NCI-H2107 (cell line): ENCODE measurements around the gene ZFP82.

Experiments used
- DNase-seq: peaks from one replicate; lab custom pipeline; 2025; lab: John Stamatoyannopoulos, UW

The ZFP82 gene

DNA sequence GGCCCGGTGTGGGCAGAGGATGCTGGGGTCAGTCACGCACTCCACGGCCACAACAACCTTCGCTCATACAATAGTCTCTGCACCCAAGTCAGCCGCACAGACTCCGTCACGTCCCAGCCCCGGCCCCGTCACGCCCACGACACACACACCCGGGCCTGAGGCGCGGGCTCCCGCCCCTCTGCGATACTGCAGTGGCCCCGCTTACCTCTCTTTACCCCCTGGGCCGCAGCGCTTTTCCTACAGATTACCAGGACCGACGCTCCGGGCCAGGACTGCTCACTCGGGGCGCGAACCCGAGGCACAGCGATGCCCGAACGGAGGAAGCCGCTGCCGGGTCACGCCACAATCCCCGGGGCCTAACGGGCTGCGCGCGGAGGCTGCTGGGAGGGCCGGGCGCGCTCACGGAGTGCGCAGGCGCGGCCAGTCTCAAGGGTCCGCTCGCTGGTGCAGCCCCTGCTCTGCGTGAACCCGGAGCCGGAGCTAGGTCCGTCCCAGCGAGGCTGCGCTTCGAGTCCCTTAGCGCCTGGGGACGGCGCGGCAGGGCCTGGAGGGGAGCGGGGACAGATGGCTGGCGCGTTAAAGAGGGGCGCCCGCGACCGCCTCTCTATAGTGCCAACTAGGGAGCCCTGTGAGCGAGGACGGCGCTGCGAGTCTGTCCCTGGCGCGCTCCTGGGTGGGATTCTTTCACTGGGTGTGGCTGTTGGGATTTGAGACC lies at the start of gene ZFP82:
Gene ZFP82, minus strand, starts transcription at position 358 of the 715 bp plus-strand sequence. CDS start 8,855 bp downstream, outside the sequence.
- peak; percentile 72 for DNase-seq

DNA sequence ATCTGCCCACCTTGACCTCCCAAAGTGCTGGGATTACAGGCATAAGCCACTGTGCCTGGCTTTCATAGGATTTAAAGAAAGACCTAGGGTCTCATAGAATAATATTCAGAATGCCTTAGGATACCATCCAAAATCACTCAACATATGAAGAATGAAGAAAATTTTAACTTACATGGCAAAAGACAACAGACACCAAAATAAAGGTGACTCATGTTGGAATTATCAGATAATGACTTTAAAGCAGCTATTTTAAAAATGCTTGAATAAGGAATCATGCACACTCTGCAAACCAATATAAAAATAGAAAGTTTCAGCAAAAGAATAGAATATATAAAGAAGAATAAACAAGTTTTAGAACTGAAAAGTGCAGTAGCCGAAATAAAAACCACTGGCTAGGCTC lies 41.6 kb upstream of the ZFP82 start:
- no peak for DNase-seq

DNA sequence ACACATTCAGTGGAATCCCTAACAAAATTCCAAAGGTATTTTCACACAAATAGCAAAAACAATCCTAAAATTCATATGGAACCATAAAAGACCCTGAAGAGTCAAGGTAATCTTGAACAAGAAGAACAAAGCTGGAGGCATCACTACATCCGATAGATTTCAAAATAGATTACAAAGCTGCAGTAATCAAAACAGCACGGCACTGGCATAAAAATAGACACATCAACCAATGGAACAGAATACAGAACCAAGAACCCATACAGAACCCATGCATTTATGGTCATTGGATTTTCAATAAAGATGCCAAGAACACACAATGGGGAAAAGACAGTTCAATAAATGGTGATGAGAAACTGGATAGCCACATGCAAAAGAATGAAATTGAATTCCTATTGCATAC lies 38.4 kb upstream of the ZFP82 start:
- DNase-seq = no peak

DNA sequence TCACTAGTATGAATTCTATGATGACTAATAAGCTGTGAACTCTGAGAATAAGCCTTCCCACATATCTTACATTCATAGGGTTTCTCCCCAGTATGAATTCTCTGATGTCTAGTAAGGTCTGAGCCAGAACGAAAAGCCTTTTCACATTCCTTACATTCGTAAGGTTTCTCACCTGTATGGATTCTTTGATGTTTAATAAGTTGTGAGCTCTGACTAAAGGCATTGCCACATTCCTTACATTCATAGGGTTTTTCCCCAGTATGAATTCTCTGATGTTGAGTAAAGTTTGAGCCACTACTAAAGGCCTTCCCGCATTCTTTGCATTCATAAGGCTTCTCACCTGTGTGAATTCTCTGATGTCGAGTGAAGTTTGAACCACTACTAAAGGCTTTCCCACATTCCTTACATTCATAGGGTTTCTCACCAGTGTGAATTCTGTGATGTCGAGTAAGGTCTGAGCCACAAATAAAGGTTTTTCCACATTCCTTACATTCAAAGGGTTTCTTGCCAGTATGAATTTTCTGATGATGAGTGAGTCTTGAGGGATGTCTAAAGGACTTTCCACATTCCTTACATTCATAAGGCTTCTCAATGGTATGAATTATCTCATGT lies 30.7 kb upstream of the ZFP82 start:
- DNase-seq = no peak

DNA sequence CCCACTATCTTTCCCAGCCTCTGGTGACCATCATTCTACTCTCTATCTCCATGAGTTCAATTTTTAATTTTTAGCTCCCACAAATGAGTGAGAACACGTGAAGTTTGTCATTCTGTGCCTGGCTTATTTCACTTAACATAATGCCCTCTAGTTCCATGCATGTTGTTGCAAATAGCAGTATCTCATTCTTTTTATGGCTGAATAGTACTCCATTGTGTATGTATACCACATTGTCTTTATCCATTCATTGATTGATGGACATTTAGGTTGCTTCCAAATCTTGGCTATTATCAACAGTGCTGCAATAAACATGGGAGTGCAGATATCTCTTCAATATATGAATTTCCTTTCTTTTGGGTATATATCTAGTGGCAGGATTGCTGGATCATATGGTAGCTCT lies 22.9 kb upstream of the ZFP82 start:
- DNase-seq = no peak

DNA sequence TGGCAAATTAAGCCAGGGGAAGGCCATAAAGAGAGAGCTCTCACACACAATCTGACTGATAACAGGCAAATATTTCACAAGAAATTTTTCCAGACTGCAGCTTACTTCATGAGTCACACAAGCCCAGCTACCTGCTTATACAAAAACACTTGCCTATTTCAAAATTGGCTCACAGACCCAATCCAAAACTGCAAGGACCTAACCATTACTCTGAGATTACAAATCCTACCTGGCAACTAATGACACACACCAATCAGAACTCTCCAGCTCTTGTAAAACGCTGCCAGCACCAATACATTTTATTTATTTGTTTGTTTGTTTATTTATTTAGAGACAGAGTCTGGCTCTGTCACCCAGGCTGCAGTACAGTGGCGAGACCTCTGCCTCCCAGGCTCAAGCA lies 18.1 kb upstream of the ZFP82 start:
- DNase-seq = no peak

DNA sequence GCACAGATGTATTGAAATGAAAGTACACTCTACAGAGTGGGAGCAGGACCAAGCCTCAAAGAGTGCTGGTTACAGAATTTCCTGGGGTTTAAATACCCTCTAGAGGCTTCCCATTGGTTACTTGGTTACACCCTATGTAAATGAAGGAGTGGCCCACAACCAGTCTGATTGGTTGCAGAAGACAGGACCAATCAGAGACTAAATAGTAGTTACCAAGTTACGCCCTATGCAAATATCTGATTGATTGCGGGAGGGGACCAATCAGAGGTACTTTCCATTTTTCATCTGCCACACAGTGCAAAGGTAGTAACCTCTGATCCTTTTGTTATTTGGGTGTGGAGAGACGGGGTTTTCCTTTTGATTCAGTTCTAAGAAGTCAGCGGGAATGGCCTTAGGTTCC lies 5.5 kb upstream of the ZFP82 start:
- no peak for DNase-seq

DNA sequence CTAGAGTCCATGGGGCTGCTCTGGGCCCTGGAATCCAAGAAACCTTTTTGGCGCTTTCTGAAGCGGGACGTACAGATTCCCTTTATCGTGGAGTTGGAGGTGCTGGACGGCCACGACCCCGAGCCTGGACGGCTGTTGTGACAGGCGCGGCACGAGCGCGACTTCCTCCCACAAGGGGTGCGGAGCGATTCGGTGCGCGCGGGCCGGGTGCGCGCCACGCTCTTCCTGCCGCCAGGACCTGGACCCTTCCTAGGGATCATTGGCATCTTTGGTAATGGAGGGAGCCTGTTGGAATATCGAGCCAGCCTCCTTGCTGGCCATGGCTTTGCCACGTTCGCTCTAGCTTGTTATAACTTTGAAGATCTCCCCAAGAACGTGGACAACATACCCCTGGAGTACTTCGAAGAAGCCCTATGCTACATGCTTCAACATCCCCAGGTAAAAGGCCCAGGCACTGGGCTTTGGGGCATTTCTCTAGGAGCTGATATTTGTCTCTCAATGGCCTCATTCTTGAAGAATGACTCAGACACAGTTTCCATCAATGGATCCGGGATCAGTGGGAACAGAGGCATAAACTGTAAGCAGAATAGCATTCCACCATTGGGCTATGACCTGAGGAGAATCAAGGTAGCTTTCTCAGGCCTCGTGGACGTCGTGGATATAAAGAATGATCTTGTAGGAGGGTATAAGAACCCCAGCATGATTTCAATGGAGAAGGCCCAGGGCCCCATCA lies 3.5 kb upstream of the ZFP82 start:
- DNase-seq = no peak

DNA sequence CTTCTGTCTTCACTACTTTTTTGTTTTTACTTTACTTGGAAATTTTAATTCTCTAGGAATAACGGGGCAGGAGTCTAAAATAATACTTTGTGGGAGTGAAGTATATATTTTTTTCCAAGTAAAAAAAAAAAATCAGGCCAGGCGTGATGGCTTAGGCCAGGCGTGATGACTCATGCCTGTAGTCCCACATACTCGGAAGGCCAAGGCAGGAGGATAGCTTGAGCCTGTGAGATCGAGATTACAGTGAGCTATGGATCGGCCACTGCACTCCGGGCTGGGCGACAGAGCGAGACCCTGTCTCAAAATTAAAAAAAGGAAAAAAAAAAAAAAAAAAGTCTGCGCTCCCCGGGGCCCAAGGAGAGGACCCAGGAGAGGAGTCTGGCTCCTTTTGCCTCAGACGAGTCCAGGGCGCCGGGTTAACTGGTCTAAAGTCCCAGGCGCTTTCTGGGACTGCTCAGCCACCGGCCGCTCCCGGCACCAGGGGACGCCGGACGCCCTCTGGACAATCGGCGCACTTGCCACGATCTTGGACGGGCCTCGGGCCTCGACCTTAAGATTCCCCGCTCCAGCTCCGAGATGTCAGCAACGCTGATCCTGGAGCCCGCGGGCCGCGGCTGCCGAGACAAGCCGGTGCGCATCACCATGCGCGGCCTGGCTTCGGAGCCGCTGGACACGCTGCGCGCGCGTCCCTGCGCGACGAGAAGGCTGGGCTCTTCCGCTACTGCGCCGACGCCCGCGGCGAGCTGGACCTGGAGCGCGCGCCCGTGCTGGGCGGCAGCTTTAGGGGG lies 2.7 kb upstream of the ZFP82 start:
- no peak for DNase-seq

DNA sequence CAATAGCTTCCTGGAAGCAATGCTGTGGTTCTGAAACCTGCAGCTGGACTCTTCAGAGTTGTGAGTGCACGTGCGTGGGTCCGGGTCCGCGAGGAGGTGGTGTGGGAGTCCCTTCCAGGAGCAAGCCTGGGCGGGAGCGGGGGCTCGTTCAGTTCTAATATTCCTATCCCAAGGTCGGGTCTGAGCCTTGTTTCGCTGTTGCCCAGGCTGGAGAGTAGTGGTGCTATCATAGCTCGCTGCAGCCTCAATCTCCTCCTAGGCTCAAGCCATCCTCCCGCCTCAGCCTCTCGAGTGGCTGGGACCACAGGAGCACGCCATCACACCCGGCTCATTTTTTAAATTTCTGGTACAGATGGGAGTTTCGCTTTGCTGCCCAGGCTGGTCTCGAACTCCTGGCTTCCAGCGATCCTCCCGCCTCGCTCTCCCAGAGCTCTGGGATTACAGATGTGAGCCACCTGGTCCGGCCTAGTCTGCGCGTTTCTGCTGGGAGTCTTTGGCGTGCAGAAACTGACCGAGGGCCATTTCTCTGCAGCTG lies 625 bp downstream of the ZFP82 start:
- DNase-seq = no peak

DNA sequence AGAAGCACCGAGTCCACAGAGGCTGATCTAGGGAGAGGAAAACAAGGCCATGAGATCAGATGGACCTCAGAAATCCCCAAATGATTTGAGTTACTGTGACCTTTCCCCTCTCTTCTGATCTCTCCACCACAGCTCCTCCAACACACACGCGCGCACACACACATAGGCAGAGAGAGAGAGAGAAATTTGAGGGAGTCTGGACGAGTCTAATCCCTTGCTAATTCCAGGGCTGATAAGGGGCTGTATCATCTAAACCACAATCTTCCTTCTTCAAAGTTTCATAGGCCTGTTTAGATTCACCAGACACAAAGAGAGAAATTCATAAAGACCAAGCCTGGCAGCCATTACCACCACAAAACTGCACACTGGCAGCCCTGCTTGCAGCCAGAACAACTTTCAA lies 8.6 kb downstream of the ZFP82 start:
- no peak for DNase-seq

DNA sequence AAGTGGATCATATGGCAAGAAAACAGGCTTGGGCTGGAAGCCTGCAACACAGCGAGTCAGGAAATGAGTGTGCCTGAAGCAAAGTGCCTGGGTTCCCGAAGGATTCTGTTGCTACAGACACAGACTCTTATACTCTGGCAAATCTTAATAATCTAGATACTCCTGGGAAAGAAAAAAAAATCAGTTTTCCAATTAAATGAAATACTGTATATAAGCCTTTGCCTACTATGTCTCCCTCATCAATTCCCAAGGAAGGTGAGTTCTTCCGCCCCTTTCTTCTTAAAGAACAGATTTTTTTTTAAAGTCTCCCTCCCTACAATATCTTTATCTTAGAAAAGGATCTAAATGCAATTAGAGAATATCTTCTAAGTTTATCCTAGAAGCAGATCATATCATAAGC lies 10.3 kb downstream of the ZFP82 start:
- DNase-seq = no peak

DNA sequence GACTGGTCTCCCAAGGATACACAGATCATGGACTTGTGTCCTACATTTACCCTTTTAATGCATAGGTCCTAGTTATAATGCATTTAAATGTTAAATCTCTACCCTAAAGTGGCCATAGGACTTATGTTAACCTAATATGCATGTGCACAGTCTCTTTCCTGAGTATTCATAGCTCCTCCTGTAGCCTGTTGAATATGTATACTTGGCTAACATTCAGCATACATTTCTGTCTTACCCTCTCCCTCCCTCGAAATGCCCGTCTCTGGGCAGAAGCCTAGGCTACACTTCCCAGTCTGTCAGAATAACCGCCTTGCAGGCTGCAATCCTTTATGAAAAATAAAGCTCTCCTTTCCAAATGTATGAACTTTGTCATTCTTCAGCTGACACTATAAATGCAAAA lies 13.9 kb downstream of the ZFP82 start:
- no peak for DNase-seq

DNA sequence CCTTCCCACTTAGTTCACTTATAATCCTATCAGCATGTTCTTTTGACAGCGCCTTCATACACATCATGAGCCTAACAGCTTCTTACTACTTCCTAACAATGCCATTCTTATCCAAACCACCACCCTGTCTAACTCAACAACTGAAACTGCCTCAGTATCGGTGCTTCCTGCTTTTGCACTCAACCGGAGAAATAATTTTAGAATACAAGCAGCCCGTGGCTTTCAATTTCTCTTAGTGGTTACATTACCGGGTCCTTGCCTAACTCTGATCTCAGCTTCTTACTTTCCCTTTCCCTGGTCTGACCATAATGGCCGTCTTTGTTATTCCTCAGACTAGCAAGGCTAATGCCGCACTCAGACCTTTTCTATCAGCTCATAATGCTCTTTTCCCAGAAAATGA lies 17.0 kb downstream of the ZFP82 start:
- no peak for DNase-seq

DNA sequence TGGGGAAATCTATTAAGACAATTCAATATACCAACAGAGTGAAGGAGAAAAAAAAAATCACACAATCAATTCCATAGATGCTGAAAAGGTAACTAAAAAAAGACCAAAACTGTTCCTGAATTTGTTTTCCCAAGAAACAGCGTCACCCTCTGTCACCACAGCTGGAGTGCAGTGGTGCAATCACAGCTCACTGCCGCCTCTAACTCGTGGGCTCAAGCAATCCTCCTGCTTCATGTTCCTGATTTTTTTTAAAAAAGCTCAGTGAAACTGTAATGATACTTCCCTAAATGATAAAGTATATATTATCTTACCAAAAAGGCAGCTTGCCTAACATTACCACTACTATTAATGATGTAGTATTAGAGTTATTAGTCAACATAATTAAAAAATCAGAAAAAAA lies 19.9 kb downstream of the ZFP82 start:
- no peak for DNase-seq

DNA sequence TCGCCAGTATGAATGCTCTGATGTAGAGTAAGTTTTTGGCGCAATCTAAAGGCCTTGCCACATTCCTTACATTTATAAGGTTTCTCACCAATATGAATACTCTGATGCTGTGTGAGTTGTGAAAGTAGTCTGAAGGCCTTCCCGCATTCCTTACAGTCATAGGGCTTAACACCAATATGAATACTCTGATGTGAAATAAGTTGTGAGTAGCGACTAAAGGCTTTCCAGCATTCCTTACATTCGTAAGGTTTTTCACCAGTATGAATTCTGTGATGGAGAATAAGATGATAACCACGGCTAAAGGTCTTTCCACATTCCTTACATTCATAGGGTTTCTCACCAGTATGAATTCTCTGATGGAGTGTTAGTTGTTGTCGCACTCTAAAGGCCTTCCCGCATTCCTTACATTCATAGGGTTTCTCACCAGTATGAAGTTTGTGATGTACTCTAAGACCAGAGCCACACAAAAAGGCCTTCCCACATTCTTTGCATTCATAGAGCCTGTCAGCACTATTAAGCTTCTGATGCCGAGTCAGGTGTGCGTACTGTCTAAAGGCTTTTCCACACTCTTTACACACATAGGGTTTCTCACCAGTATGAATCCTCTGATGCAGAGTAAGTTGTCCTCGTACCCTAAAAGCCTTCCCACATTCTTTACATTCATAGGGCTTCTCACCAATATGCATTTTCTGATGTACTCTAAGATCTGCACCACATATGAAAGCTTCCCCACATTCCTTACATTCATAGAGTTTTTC lies 25.3 kb downstream of the ZFP82 start:
- no peak for DNase-seq

DNA sequence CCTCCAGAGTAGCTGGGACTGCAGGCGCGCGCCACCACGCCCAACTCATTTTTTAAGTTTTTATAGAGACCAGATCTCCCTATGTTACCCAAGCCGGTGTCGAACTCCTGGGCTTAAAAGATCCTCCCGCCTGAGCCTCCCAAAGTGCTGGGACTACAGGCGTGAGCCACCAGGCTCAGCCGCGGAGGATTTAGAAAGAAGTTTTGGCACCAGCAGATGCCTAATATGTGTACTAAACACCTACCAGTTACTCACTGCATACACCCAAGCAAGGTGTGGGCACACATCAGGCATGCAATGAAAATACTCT lies 39.0 kb downstream of the ZFP82 start:
- DNase-seq = no peak

DNA sequence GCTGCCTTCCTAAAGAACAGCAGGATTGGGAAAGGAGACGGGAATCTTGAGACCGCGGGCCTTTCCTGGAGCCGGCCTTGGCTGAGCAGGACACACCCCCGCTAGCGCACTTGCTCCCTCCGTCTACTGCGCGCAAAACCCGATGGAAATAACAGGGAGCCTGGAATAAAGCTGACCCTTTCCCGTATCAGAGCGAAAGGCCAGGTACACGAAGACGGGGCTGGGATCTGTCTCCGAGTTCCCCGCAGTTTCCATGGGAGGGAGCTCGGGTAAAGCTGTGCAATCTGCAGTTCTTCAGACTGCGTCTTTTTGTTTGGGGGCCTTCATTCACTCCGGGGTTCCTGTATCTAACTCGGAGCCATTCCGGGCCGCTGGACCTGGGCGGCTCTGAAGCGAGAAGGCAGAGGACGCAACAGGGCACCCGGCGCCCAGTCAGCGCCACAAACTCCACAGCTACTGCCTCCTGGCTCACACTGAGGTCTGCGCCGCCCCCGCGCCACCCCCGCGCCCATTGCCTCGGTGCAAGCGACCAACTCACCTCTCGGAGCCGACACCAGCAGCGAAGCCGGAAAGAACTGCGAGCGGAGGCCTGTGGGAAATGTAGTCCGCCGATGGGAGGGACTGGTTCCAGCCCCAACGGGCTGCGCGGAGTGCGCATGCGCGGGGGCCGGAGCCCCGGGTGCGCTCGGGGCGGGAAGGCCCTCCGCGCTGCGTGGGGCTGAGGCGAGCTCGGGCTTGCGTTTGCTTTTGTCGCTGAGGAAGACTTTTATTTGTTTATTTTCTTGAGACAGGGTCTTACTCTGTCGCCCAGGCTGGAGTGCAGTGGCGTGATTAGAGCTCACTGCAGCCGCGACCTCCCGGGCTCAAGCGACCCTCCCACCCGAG lies 39.6 kb downstream of the ZFP82 start, which contains the start of gene ZFP14:
Gene ZFP14, minus strand, starts transcription at position 577 of the 885 bp plus-strand sequence. CDS start 11,309 bp downstream, outside the sequence.
- DNase-seq = peak; percentile 67

DNA sequence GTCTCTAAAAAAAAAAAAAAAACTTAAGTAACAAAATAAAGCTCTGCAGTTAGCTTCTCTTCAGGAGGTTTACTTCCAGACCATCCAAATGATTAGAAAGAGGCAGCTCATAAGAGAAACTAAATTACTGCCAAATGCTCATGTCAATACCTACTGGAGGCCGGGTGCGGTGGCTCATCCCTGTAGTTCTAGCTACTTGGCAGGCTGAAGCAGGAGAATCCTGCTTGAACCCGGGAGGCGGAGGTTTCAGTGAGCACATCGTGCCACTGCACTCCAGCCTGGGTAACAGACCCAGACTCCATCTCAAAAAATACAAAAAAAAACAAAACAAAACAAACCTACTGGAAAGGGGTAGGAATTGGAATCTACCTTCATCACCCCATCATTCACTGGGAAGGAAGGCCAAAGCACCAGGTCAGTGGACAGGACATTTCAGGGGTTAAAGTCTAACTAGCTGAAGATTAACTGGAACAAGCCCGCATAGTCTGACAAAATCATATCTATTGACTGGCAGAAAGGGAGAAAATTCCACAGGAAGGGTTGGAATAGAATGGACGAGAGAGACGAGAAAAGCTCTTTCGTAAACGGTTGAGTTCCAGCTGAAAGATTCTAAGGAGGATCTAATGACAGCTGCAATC lies 40.8 kb downstream of the ZFP82 start:
- DNase-seq = no peak

DNA sequence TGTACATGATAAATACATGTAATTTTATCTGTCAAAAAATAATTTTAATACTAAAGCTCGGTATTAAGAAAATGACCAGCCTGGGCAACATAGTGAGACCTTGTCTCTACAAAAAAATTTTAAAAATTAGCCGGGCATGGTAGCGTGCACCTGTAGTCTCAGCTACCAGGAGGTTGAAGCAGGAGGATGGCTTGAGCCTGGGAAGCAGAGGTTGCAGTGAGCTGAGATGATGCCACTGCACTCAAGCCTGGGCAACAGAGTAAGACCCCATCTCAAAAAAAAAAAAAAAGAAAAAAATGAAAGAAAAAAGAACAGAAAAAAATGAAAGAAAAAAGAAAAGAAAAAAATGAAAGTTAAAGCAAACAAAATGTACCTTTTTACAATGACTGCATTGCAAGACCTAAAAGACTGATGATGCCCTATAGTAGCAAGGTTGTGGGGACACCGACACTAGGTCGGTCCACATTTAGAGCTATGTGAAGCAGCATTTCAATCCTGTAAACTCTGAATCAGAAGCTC lies 44.7 kb downstream of the ZFP82 start:
- no peak for DNase-seq
